H1 (cell line): ENCODE results near the gene ZNF730. TPM values are rescaled to one million over a fixed set of nuclear protein-coding genes. Genes with fewer than 3 reads are reported as not detected.

ENCODE experiments used
- HDAC6 ChIP-seq: IDR thresholded peaks from one replicate; pipeline ENCODE4 v1.7.1; 2012; ENCODE audit warnings: low read depth, mild to moderate bottlenecking, inconsistent platforms, low read length, moderate library complexity
- SP2 ChIP-seq: IDR thresholded peaks from 2 replicates; pipeline ENCODE4 v1.6.1; 2012; ENCODE audit warnings: mild to moderate bottlenecking, low read length, inconsistent platforms
- polyA plus RNA-seq, 7 experiments: library from polyadenylated mRNA; depleted of rRNA in 3 of 7; stranded (reverse) in 5 of 7; unstranded in 2 of 7; fragments of >200 nt in 5 of 7; fragments of 200-250 nt in 2 of 7; gene quantifications; 1 replicate in 5 of 7; 2 replicates in 1 of 7; 4 replicates in 1 of 7; pipeline versions ENCODE4 v1.2.1 to v1.2.3, GENCODE V29; 2011 to 2013; ENCODE audit warnings: missing spikeins in 2 of 7, mixed read lengths in 2 of 7
- total RNA-seq: library from RNA; stranded (reverse); fragmentation: NEBNext Ultra II Directional; extraction: Animal tissue kit (Norgen Biotek cat#: 25700); gene quantifications from 2 replicates; pipeline ENCODE4 v1.2.1, GENCODE V29; 2021

The ZNF730 gene
- total and polyA plus RNA-seq, 2 of the 8 experiments (the other 6 are each of a cell fraction or from before 2014, with no cell fraction given): 7.0 to 29.4 TPM

- TF ChIP-seq HDAC6: no peak
- no peak for TF ChIP-seq SP2
These were observed 45.7 kb upstream of the ZNF730 start (continued) for GRCh38 chr19:23071147-23071511.
